Stimulated activated CD8-positive, alpha-beta memory T cell treated with anti-CD3 and anti-CD28 coated beads, Interleukin-7, amount 100 ng/mL, for 1 hour (primary cell): ENCODE results near the gene SPRYD4.
"Not testable (repeated sequence)": the region's sequence is repeated elsewhere in the genome, so short reads cannot be mapped to it uniquely, and the experiment has no call there.

Experiments used
- DNase-seq, 2 donors: peaks; one replicate each; pipeline ENCODE4 v3.0.0-alpha.2; 2020; ENCODE audit warnings: low read depth in 2 of 2

SPRYD4 gene

DNA sequence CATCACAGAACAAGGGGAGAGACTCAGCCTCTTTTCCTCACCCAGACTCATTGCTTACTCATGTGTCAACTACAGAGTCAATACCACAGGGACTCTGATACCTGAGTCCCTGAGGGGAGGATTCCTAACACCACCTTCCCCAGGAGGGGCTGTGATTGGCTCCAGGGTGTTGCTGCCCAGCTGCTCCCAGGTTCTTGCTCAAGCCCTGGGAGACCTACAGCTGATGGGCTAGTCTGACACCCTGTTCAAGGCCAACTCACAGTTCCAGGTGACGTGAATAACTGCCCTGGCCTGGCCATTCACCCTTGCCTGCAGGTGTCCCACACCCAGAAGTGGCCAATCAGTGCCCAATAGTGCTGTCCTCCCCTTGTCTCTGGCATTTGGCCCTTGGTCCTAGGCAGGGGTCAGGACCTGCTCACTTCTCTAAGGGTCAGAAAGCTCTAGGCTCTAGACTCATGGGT is 8.6 kb downstream of the SPRYD4 start:
- DNase-seq = no peak

DNA sequence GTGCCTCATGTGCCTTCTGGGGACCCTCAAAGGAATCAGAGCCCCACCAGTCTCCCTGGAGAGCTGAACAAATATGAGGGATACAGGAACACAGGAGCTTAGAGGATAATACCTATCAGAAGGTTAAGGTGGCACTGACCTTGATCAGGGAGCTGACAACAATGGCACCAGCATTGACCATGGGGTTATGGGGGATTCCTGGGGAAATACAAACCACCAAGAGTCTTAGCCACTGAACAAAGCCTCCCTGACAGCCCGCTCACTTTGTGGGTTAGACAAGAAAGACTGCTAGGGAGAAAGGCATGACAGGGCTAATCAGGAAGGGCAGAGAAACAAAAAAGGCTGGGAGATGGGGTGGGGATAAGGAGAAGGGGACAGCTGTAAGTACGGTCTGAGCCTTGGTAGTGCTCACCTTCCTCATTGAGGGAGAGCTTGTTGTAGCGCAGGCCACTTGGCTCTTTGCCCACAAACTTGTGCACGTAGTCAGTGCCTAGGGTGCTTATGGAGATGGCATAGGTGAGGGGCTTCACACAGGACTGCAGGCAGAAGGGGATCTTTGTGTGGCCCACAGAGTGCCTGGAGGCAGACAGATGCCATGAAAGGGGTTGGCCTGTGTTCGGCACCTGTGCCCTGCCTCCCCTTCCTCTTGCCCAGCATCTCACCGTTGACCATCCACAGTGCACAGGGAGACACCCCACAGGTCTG is 9.3 kb downstream of the SPRYD4 start:
- DNase-seq = no peak

DNA sequence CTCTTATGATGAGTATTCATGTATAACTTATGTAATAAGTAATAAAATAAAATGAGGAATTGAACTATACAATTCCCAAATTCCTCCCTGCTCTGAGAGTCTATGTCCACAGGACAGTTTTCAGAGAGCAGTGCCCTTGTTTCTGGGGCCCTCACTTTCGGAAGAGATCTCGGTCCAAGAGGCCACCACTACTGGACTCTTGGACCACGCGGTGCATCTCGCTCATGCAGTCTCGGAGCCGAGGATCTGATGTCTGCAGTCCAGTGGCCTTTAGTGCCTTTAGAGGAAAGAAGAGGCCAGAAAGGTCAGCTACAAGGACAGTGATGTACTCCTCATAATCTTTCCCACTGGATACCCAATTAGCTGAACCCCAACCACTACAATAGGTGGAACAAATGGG is 11.2 kb downstream of the SPRYD4 start:
- DNase-seq = no peak

- DNase-seq = no peak
These were observed 16.2 kb downstream of the SPRYD4 start for GRCh38 chr12:56484566-56484965.

- DNase-seq = no peak
These were observed 18.3 kb downstream of the SPRYD4 start for GRCh38 chr12:56486694-56487093.

- no peak for DNase-seq
These were observed 19.2 kb downstream of the SPRYD4 start for GRCh38 chr12:56487448-56488040.

GRCh38 chr12:56488041-56488955 is 19.9 kb downstream of the SPRYD4 start, which contains the start of gene GLS2:
GLS2 (minus strand) TSS chr12:56488161; CDS start chr12:56488118, 43 bp downstream.
- peak; percentile 37 to 41 for DNase-seq

- DNase-seq = no peak
These were observed 22.0 kb downstream of the SPRYD4 start for GRCh38 chr12:56490360-56490759.

GRCh38 chr12:56493409-56494105 is 25.2 kb downstream of the SPRYD4 start:
- not testable (repeated sequence) for DNase-seq

DNA sequence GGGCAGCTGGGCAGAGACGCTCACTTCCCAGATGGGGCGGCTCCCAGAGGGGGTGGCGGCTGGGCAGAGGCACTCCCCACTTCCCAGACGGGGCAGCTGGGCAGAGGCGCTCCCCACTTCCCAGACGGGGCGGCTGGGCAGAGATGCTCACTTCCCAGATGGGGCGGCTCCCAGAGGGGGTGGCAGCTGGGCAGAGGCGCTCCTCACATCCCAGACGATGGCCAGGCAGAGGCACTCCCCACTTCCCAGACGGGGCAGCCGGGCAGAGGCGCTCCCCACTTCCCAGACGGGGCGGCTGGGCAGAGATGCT is 25.7 kb downstream of the SPRYD4 start:
- DNase-seq = not testable (repeated sequence)

- DNase-seq = not testable (repeated sequence)
These were observed 26.1 kb downstream of the SPRYD4 start for GRCh38 chr12:56494481-56494880.

DNA sequence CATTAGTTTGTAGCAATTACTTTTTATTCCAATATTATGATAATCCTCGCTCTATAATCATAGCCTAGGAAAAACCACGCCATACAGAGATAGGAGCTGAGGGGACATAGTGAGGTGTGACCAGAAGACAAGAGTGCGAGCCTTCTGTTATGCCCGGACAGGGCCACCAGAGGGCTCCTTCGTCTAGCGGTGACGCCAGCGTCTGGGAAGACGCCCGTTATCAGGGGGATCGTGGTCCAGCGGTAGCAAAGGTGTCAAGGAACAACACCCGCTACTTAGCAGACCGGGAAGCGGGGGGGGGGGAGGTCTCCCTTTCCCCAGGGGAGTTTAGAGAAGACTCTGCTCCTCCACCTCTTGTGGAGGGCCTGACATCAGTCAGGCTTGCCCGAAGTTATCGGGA is 28.3 kb downstream of the SPRYD4 start:
- peak; percentile 29 to 39 for DNase-seq

- not testable (repeated sequence) for DNase-seq
These were observed 29.9 kb downstream of the SPRYD4 start for GRCh38 chr12:56498126-56498902.

- DNase-seq = not testable (repeated sequence)
These were observed 31.1 kb downstream of the SPRYD4 start for GRCh38 chr12:56499452-56499851.

DNA sequence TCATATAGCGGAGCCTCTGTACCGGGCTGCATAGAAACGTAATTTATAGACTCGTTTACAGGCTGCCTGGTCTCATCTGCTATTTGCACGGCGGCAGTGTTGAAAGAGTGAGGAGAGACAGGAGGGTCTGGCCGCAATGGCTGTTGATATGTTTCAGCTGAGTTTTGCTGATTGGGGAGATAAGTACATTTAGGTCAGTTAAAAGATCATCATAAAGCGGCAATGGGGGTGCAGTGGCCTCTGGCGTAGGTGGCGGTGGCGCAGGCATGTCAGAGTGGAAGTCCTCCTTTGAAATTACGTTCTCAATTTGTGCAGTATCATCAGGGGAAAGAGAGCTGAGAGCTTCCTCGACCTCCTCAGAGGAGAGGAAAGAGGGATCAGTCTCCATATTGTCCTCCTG is 31.5 kb downstream of the SPRYD4 start:
- not testable (repeated sequence) for DNase-seq

DNA sequence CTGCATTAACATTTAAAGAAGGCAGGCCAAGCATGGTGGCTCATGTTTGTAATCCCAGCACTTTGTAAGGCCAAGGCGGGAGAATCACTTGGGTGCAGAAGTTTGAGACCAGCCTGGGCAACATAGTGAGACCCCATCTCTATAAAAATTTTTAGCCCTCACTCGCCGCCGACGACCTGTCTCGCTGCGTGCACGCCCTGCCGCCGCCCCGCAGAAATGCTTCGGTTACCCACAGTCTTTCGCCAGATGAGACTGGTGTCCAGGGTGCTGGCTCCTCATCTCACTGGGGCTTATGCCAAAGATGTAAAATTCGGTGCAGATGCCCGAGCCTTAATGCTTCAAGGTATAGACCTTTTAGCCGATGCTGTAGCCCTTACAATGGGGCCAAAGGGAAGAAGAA is 42.4 kb downstream of the SPRYD4 start:
- DNase-seq = no peak

DNA sequence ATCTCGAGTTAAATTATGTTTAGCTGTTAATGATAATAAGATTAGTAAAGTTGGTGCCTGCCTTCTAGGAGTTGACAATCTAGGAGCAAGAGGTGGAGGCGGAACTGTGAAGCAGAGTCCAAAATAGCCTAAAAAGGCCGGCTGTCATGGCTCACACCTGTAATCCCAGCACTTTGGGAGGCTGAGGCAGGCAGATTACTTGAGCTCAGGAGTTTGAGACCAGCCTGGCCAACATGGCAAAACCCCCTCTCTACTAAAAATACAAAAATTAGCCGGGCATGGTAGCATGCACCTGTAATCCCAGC is 45.6 kb downstream of the SPRYD4 start:
- DNase-seq = not testable (repeated sequence)

DNA sequence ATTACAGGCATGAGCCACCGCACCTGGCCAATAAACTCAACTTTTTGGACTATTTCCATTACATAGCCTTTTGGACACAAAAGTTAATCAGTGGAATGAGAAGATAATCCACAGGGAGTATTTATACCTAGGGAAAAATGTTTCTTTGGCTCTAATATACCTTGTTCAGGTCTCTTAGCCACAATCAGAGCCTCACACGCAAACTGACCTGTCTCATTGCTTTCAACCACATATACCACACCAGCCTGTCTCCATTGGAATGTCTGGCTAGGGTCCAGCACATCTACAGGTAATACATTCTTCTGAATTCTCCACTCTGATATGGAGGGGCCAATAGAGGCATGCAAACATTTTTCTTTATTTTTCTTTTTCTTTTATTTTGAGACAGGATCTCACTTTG is 49.5 kb downstream of the SPRYD4 start:
- DNase-seq = no peak

DNA sequence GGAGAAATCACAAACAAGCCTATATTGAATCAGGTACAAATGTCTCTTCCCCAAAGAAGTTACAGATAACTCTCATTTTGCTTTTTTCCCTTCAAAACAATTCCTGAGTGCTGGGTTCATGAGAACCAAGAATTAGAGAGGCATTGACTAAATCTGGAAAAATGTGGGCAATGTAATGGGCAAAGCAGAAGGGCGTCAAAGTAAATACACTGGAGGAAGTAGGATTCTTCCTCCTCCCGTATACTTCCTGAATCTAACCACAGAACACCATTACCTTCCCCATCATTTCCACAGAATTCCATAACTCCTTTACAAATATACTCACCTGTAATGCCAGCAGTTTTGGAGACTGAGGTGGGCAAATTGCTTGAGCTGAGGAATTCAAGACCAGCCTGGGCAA is 50.2 kb downstream of the SPRYD4 start:
- no peak for DNase-seq

DNA sequence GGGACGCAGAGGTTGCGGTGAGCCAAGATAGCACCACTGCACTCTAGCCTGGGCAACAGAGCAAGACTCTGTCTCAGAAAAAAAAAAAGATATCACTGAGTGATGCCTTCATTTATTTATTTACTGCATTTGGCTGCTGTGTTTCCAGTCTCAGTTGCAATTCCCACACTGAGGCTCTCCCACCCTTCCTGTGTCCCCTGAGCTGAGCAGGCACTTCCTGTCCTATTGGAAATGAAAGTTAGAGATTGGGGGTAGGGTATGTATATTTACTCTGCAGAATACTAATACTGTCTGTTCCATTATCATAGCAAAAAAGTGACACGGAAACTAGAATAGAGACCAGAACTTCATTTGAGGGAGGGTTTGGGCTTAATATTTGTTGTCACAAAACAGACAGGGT is 51.7 kb downstream of the SPRYD4 start:
- DNase-seq = no peak

GRCh38 chr12:56520506-56520905 is 52.1 kb downstream of the SPRYD4 start:
- no peak for DNase-seq
